Lower lobe of right lung (tissue), 2 donors: ENCODE results near the gene HDC. TPM values are rescaled to one million over a fixed set of nuclear protein-coding genes. Genes with fewer than 3 reads are reported as not detected.

Experiments
- ATAC-seq, 2 donors: fragments of 200-7000 bp; cut with Tn5 transposase; one replicate each; pipeline ENCODE4 v1.9.1; 2020 to 2022; ENCODE audit warnings: mild to moderate bottlenecking in 2 of 2, moderate library complexity in 2 of 2
- DNase-seq: peaks from one replicate; pipeline ENCODE4 v3.0.0-alpha.2; 2020
- H3K27ac ChIP-seq: fragments of 200-600 bp; one replicate; pipeline ENCODE4 v1.8.0; 2022
- H3K27me3 ChIP-seq: fragments of 200-600 bp; one replicate; pipeline ENCODE4 v1.8.0; 2022; ENCODE audit warnings: low read depth
- H3K36me3 ChIP-seq: fragments of 200-600 bp; one replicate; pipeline ENCODE4 v1.8.0; 2022; ENCODE audit warnings: mild to moderate bottlenecking
- H3K4me1 ChIP-seq: fragments of 200-600 bp; one replicate; pipeline ENCODE4 v1.8.0; 2022
- H3K4me3 ChIP-seq: fragments of 200-600 bp; one replicate; pipeline ENCODE4 v1.8.0; 2022; ENCODE audit warnings: mild to moderate bottlenecking
- H3K9me3 ChIP-seq: fragments of 200-600 bp; one replicate; pipeline ENCODE4 v1.8.0; 2022
- intact Hi-C: fragments of 100-400 bp; cut with DNase I; formaldehyde crosslinking; loops from one replicate; pipeline ENCODE4 v1.11.0; 2022
- total RNA-seq: library from RNA; stranded (reverse); fragmentation: NEBNext Ultra II Directional; extraction: Animal tissue kit (Norgen Biotek cat#: 25700); gene quantifications from one replicate; pipeline ENCODE4 v1.2.1, GENCODE V29; 2021
- TF ChIP-seq, protein P1 (sequence below): fragments of 200-600 bp; IDR thresholded peaks from one replicate; pipeline ENCODE4 v1.8.0; 2022; ENCODE audit warnings: antibody characterized with exemption, mild to moderate bottlenecking
- donor health status: DM: no; HTN: yes; CAD: no; lungs with severe emphysema.

HDC gene
- total RNA-seq, 1 donor from 2014 or later, result 4.8 TPM

DNA sequence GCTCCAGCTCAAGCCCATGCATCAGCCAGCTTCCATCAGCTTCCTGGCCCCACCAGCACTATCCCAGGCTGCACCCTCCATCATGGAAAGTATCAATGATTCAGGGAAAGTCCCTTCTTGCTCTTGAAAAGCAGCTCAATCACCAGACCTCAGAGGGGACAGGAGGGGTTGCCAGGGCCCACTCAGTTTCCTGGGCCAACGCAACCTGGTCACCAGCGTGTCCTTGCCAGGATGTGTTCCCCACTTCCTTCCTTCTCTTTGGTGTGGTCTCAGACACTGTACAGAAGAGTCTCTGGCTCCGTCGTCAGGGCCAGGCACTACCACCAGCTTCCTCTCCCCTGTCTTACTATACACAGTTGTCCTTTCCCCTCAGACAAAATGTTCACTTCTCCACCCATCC, 3.0 kb downstream of the HDC start:
- no peaks in the 10 kb centered on the region for H3K27me3 ChIP-seq
- TF ChIP-seq, protein P1, sequence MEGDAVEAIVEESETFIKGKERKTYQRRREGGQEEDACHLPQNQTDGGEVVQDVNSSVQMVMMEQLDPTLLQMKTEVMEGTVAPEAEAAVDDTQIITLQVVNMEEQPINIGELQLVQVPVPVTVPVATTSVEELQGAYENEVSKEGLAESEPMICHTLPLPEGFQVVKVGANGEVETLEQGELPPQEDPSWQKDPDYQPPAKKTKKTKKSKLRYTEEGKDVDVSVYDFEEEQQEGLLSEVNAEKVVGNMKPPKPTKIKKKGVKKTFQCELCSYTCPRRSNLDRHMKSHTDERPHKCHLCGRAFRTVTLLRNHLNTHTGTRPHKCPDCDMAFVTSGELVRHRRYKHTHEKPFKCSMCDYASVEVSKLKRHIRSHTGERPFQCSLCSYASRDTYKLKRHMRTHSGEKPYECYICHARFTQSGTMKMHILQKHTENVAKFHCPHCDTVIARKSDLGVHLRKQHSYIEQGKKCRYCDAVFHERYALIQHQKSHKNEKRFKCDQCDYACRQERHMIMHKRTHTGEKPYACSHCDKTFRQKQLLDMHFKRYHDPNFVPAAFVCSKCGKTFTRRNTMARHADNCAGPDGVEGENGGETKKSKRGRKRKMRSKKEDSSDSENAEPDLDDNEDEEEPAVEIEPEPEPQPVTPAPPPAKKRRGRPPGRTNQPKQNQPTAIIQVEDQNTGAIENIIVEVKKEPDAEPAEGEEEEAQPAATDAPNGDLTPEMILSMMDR, result no peak
- no peaks in the 10 kb centered on the region for H3K4me1 ChIP-seq
- no peaks in the 10 kb centered on the region for H3K9me3 ChIP-seq
- no peak overlapping the region for H3K4me3 ChIP-seq
- no peak overlapping the region for H3K27ac ChIP-seq
- DNase-seq (no peak), ATAC-seq (peak; percentile 38 to 62)
- H3K36me3 ChIP-seq, result no peaks in the 10 kb centered on the region
- intact Hi-C loops, result no loop called here

DNA sequence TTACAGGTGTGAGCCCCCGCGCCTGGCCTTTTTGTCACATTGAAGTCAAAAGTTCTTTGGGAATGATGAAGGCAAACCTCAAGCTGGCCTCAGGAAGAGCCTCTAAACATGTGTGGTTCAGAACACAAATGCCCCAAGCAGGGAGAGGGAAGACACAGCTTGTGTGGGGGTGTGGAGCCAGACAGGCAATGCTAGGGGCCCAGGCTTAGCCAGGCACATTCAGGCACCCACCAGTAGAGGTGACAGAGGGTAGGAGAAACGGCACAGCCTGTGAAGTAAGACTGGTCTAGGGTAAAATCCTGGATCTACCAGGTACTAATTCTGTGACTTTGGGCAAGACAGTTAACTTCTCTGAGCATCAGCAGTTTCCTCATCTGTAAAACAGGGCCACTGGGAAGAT, 3.5 kb downstream of the HDC start:
- Histone ChIP-seq H3K4me1 (no peaks in the 10 kb centered on the region), H3K27ac (no peak overlapping the region), H3K36me3 (no peaks in the 10 kb centered on the region), H3K27me3 (no peaks in the 10 kb centered on the region), H3K9me3 (no peaks in the 10 kb centered on the region), H3K4me3 (no peak overlapping the region)
- TF ChIP-seq, protein P1, result no peak
- ATAC-seq (peak in 1 of 2 donors; percentile 25), DNase-seq (no peak)
- intact Hi-C loops, result no loop called here

DNA sequence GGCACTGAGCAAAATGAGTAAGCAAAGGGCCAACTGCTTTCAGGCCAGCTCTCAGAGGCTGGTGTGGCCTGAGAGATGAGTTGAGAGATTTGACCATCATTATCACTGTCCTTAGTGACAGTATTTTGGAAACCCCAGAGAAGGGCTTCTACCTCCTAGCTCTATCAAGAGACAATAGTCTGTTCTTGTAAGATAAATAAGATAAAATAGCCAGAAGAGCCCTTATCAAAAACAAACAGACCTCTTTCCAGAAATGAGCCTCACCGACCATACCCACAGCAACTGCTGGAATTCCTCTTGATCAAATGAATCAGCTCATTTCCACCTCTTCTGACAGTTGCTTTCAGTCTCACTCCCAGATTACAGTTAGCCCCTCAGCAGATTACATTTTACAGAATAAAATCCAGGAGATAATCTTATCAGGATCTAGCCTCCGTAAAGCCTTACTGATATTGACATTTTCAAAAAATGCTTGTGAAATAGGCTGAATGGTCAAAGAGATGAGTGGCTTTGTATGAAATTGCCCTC, 4.5 kb downstream of the HDC start:
- H3K27ac ChIP-seq, result no peak overlapping the region
- ATAC-seq (no peak), DNase-seq (no peak)
- no peaks in the 10 kb centered on the region for H3K9me3 ChIP-seq
- no peaks in the 10 kb centered on the region for H3K36me3 ChIP-seq
- no peaks in the 10 kb centered on the region for H3K27me3 ChIP-seq
- no peaks in the 10 kb centered on the region for H3K4me1 ChIP-seq
- no peak overlapping the region for H3K4me3 ChIP-seq
- TF ChIP-seq, protein P1, result no peak
- intact Hi-C loops, result no loop called here

DNA sequence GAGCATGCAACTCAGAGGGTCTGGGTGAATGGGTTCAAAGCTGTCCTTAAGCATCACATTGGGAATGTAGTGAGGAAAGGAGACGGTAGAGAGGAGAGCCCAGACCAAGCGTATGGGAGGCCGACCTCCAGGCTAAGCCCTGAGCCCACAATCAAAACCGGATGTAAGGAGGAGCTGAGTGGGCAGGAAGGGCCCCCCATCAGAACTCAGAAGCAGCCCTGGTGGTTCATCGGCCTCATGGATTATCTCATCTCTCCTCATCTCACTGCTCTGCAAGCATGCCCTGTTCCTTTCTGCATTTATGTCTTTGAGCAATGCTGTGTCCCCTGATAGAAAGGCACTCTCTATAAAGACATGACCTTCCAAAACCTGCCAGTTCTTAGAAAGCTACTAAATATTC, 6.2 kb downstream of the HDC start:
- no peak for DNase-seq
- intact Hi-C loops, result no loop called here
- no peaks in the 10 kb centered on the region for H3K9me3 ChIP-seq
- H3K27me3 ChIP-seq, result no peaks in the 10 kb centered on the region
- no peak overlapping the region for H3K4me3 ChIP-seq
- no peaks in the 10 kb centered on the region for H3K4me1 ChIP-seq
- TF ChIP-seq, protein P1, result no peak
- H3K36me3 ChIP-seq, result no peaks in the 10 kb centered on the region
- H3K27ac ChIP-seq, result no peak overlapping the region
- no peak for ATAC-seq

DNA sequence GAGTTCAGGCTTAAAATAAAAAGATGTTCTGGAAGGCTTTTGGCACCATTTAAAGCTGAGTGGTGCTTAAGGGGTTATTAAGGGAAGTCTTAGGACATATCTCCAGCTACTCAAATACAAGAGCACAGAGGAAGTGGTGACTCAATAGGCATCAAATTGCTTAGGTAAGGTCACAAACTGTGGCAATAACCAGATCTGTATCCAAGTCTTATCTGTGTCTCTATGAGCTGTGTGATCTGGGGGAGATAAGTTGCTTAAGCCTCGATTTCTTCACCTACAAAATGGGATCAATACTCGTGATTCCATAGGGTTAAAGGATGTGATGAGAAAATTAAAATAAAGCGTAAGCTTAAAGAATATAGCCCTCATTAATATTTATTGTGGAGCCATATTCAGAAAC, 7.6 kb downstream of the HDC start:
- Histone ChIP-seq H3K4me3 (no peak overlapping the region), H3K27me3 (no peaks in the 10 kb centered on the region), H3K9me3 (no peaks in the 10 kb centered on the region), H3K36me3 (no peaks in the 10 kb centered on the region), H3K27ac (no peak overlapping the region), H3K4me1 (no peaks in the 10 kb centered on the region)
- intact Hi-C loops, result no loop called here
- DNase-seq (no peak), ATAC-seq (peak; percentile 43 to 62)
- TF ChIP-seq, protein P1, result no peak

DNA sequence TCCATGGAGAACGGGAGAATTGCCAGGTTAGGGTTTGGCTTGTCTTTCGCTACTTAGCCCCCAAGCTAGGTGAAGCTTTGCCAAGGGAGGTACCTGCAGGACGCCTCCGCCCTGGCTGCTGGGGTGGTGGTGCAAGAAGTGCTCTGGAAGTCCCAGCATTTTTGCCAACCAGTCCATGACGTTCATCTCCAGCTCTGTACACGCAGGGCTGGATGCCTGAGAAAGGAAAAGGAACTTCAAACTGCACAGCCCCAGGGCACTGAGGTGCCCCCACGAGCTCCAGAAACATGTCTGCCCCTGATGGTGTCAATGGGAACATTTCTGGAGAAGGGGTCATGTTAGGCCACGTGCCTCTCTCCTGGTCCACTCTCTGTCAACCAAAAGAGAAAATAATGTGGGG, 8.2 kb downstream of the HDC start:
- Histone ChIP-seq H3K4me1 (no peaks in the 10 kb centered on the region), H3K36me3 (no peaks in the 10 kb centered on the region), H3K9me3 (no peaks in the 10 kb centered on the region), H3K27ac (no peak overlapping the region), H3K4me3 (no peak overlapping the region), H3K27me3 (no peaks in the 10 kb centered on the region)
- DNase-seq (no peak), ATAC-seq (no peak)
- TF ChIP-seq, protein P1, result no peak
- intact Hi-C loops, result no loop called here
